Measurements from ENCODE around the gene LBHD2.

DNA sequence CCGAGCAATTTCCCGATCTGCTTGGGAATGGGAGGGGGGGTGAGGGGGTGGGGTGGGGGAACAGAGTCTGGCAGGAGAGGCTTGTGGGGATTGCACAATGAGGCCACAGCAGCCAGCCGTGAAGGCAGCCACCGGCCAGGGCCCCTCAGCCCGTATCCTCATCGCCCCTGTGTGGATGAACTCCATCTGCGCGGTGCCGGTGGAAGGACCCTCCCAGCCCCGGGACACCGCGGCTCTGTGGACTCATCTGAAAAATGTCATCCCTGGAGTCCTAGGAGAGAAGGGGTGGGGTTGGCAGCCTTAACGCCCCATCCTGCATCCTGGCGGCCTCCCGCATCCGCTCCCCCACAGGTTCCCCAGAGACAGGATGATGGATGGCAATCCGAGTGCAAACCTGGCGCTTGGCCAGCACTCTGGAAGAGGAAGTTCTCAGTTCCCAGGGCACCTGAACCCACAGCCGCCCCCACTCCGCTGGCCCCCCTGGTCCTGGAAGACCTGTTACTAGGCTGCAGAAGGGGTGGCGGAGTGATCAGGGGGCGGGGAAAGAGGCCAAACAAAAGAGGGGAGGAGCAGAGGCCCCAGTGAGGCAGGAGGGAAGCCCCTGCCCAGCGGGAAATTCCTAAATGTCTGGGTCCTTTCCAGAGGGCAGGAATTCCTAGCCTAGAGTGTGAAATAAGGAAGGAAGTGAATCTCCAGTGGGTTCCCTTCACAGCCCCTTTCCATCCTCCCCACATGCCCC is 38.0 kb downstream of the LBHD2 start:
- TF ChIP-seq, protein P1, sequence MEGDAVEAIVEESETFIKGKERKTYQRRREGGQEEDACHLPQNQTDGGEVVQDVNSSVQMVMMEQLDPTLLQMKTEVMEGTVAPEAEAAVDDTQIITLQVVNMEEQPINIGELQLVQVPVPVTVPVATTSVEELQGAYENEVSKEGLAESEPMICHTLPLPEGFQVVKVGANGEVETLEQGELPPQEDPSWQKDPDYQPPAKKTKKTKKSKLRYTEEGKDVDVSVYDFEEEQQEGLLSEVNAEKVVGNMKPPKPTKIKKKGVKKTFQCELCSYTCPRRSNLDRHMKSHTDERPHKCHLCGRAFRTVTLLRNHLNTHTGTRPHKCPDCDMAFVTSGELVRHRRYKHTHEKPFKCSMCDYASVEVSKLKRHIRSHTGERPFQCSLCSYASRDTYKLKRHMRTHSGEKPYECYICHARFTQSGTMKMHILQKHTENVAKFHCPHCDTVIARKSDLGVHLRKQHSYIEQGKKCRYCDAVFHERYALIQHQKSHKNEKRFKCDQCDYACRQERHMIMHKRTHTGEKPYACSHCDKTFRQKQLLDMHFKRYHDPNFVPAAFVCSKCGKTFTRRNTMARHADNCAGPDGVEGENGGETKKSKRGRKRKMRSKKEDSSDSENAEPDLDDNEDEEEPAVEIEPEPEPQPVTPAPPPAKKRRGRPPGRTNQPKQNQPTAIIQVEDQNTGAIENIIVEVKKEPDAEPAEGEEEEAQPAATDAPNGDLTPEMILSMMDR (optimal IDR thresholded peaks at IDR 0.05 in 1 of 3, IDR thresholded peaks at IDR 0.05 in 1 of 3, conservative IDR thresholded peaks at IDR 0.05 in 1 of 3; ENCODE audit: extremely low read depth in 1 of 3, insufficient read depth in 2 of 3, low read length in 3 of 3) = no peak
- TF ChIP-seq EZH2 (IDR thresholded peaks at IDR 0.05; ENCODE audit: low read length) = no peak

All from keratinocyte (primary cell).